GM21717 (cell line): ENCODE data around the gene MYPN.
"Not testable (repeated sequence)": the region's sequence is repeated elsewhere in the genome, so short reads cannot be mapped to it uniquely, and the experiment has no call there.

Experiments
- ATAC-seq: cut with Tn5 transposase; IDR thresholded peaks from one replicate; pipeline ENCODE4 v1.9.1; 2021; ENCODE audit warnings: mild to moderate bottlenecking, moderate library complexity; ENCODE audit not compliant: unreplicated experiment

MYPN gene

GRCh38 chr10:68222391-68222790, 113.1 kb downstream of the MYPN start:
- ATAC-seq: no peak

- ATAC-seq: no peak
Observed at GRCh38 chr10:68223535-68224165, 114.4 kb downstream of the MYPN start.

GRCh38 chr10:68224810-68225209, 115.5 kb downstream of the MYPN start:
- ATAC-seq: no peak

- no peak for ATAC-seq
Observed at GRCh38 chr10:68230268-68230667, 121.0 kb downstream of the MYPN start.

- ATAC-seq: peak; percentile 77
Observed at GRCh38 chr10:68231106-68231816, 122.0 kb downstream of the MYPN start.

- ATAC-seq: no peak
Observed at GRCh38 chr10:68231817-68232251, 122.5 kb downstream of the MYPN start, which contains the start of gene ATOH7. TSS of gene ATOH7 (minus strand) at chr10:68232113. CDS start at chr10:68231677, 436 bp downstream.

GRCh38 chr10:68233046-68233445, 123.8 kb downstream of the MYPN start:
- no peak for ATAC-seq

GRCh38 chr10:68235111-68235510, 125.8 kb downstream of the MYPN start:
- no peak for ATAC-seq

GRCh38 chr10:68235581-68235980, 126.3 kb downstream of the MYPN start:
- no peak for ATAC-seq

- no peak for ATAC-seq
Observed at GRCh38 chr10:68237173-68237572, 127.9 kb downstream of the MYPN start.

GRCh38 chr10:68238371-68238770, 129.1 kb downstream of the MYPN start:
- no peak for ATAC-seq

- ATAC-seq: no peak
Observed at GRCh38 chr10:68239069-68239468, 129.8 kb downstream of the MYPN start.

GRCh38 chr10:68239596-68240150, 130.4 kb downstream of the MYPN start:
- no peak for ATAC-seq

GRCh38 chr10:68242051-68242450, 132.8 kb downstream of the MYPN start:
- ATAC-seq: no peak

- ATAC-seq: not testable (repeated sequence)
Observed at GRCh38 chr10:68246397-68246796, 137.1 kb downstream of the MYPN start.

- ATAC-seq: no peak
Observed at GRCh38 chr10:68247931-68248330, 138.6 kb downstream of the MYPN start.

GRCh38 chr10:68249297-68249696, 140.0 kb downstream of the MYPN start:
- ATAC-seq: no peak

- no peak for ATAC-seq
Observed at GRCh38 chr10:68251151-68251550, 141.9 kb downstream of the MYPN start.

- ATAC-seq: no peak
Observed at GRCh38 chr10:68251625-68252495, 142.6 kb downstream of the MYPN start.

- no peak for ATAC-seq
Observed at GRCh38 chr10:68253346-68253745, 144.1 kb downstream of the MYPN start.
